K562 (cell line): ENCODE measurements around the gene KNSTRN. TPM values are rescaled to one million over a fixed set of nuclear protein-coding genes. Genes with fewer than 3 reads are reported as not detected.

Experiments
- ATF2 ChIP-seq: sonication (generic); formaldehyde crosslinking; IDR thresholded peaks from 2 replicates; pipeline ENCODE4 v1.8.1; 2022; ENCODE audit warnings: missing genetic modification reagents
- CEBPG ChIP-seq, 3 experiments: fragments of 200-800 bp in 1 of 3; sonication (Bioruptor generic) in 1 of 3; sonication (generic) in 1 of 3; formaldehyde crosslinking in 1 of 3; IDR thresholded peaks in 2 of 3; conservative IDR thresholded peaks in 1 of 3; 2 replicates each; pipeline versions ENCODE4 v1.6.1 to v1.8.0; 2016 to 2022; ENCODE audit warnings: missing compliant biosample characterization in 2 of 3, missing genetic modification characterization in 2 of 3, mild to moderate bottlenecking in 1 of 3, missing genetic modification reagents in 1 of 3
- CHD4 ChIP-seq: fragments of 200-600 bp; sonication (generic); IDR thresholded peaks from 3 replicates; pipeline ENCODE4 v1.6.1; 2012; ENCODE audit warnings: low read depth, mild to moderate bottlenecking, mixed read lengths, low read length, inconsistent platforms; ENCODE audit not compliant: insufficient read depth, insufficient replicate concordance, poor library complexity, severe bottlenecking
- TSHZ1 ChIP-seq: fragments of 250-450 bp; sonication (Bioruptor Pico); IDR thresholded peaks from 2 replicates; pipeline ENCODE4 v1.4.0; 2020; ENCODE audit warnings: mild to moderate bottlenecking, moderate library complexity
- ZBTB2 ChIP-seq: fragments of 450-650 bp; IDR thresholded peaks from 2 replicates; pipeline ENCODE4 v1.6.1; 2016; ENCODE audit warnings: antibody characterized with exemption
- ZBTB40 ChIP-seq, 2 experiments: fragments of 450-650 bp in 1 of 2; sonication (generic) in 1 of 2; formaldehyde crosslinking in 1 of 2; IDR thresholded peaks; 2 replicates each; pipeline versions ENCODE4 v1.7.1 to v1.9.0; 2016 to 2022; ENCODE audit warnings: inconsistent platforms in 1 of 2, mild to moderate bottlenecking in 1 of 2, missing genetic modification reagents in 1 of 2
- ZNF274 ChIP-seq: IDR thresholded peaks from 2 replicates; pipeline ENCODE4 v1.6.1; 2011; ENCODE audit warnings: low read depth, mild to moderate bottlenecking, low read length, moderate library complexity, borderline replicate concordance
- ZNF41 ChIP-seq: fragments of 250-450 bp; sonication (Bioruptor Pico); conservative IDR thresholded peaks from 2 replicates; pipeline ENCODE4 v1.4.0; 2020; ENCODE audit warnings: mild to moderate bottlenecking
- polyA plus RNA-seq, 8 experiments: library from polyadenylated mRNA; depleted of rRNA in 4 of 8; stranded (reverse) in 5 of 8; unstranded in 3 of 8; fragments of >200 nt; fragmentation: Nextera tagmentation in 2 of 8; fragmentation: Illumina TruSeq in 1 of 8; extraction: Ambion mirVana in 2 of 8; extraction: Trizol in 1 of 8; gene quantifications; 2 replicates each; pipeline versions ENCODE4 v1.2.1 to v1.2.3, GENCODE V29; 2011 to 2014; ENCODE audit warnings: inconsistent platforms in 1 of 8, missing spikeins in 1 of 8
- total RNA-seq, 7 experiments: library from RNA; depleted of rRNA in 6 of 7; stranded (reverse); fragments of >200 nt in 6 of 7; fragmentation: Illumina TruSeq in 2 of 7; extraction: Trizol in 2 of 7; gene quantifications; 2 replicates each; pipeline versions ENCODE4 v1.2.1 to v1.2.3, GENCODE V29; 2011 to 2021; ENCODE audit warnings: low replicate concordance in 1 of 7

KNSTRN gene
- total and polyA plus RNA-seq, 9 of the 15 experiments (the other 6 are each of a cell fraction or from before 2014, with no cell fraction given) = 48.7 to 88.2 (median 66.3) TPM

GRCh38 chr15:40436116-40436891 lies 53.8 kb downstream of the KNSTRN start (continued):
- TF ChIP-seq ZBTB2 (0 out of 2 replicates have a peak, but pooled peaks have one; percentile 46), TSHZ1 (CRISPR knock-in tag) (no peak), ATF2 (no peak), CEBPG (CRISPR knock-in tag; IDR thresholded peaks at IDR 0.05) (0 out of 2 replicates have a peak, but pooled peaks have one; percentile 31), CEBPG (tag; conservative IDR thresholded peaks at IDR 0.05 in 1 of 2, IDR thresholded peaks at IDR 0.05 in 1 of 2) (no peak), CHD4 (peak; percentile 23), ZNF274 (no peak), ZBTB40 (IDR thresholded peaks at IDR 0.05) (peak; percentile 39; the same call in 1 of the 2 replicates), ZBTB40 (CRISPR knock-in tag; IDR thresholded peaks at IDR 0.05) (no peak), ZNF41 (no peak)
